ENCODE measurements around the gene DLL3. TPM values are rescaled to one million over a fixed set of nuclear protein-coding genes. Genes with fewer than 3 reads are reported as not detected.

DLL3 gene
- total and polyA plus RNA-seq, 9 of the 15 experiments (the other 6 are each of a cell fraction or from before 2014, with no cell fraction given) = 0.80 to 6.3 (median 1.2) TPM

GRCh38 chr19:39480337-39481228, 18.2 kb upstream of the DLL3 start, which contains the start of gene TIMM50 (continued):
- TF ChIP-seq ELK3 (CRISPR knock-in tag; IDR thresholded peaks at IDR 0.05) (no peak), HDAC2 (IDR thresholded peaks at IDR 0.05) (0 out of 2 replicates have a peak, but pooled peaks have one; percentile 15), RFX7 (CRISPR knock-in tag; IDR thresholded peaks at IDR 0.05) (no peak), SMAD3 (CRISPR knock-in tag; conservative IDR thresholded peaks at IDR 0.05) (no peak), ZNF134 (CRISPR knock-in tag; conservative IDR thresholded peaks at IDR 0.05) (no peak), MYC (IDR thresholded peaks at IDR 0.05; ENCODE audit: low read depth, low read length) (peak; percentile 92), MYC (CRISPR knock-in tag; IDR thresholded peaks at IDR 0.05; ENCODE audit: borderline replicate concordance, low read depth) (peak; percentile 31; the same call in 1 of the 2 replicates), TEAD4 (IDR thresholded peaks at IDR 0.05; ENCODE audit: low read length) (0 out of 2 replicates have a peak, but pooled peaks have one; percentile 6), TEAD4 (CRISPR knock-in tag; IDR thresholded peaks at IDR 0.05; ENCODE audit: borderline replicate concordance) (no peak), ZNF717 (CRISPR knock-in tag; IDR thresholded peaks at IDR 0.05) (no peak), FOXJ2 (tag; IDR thresholded peaks at IDR 0.05) (no peak), ZNF347 (CRISPR knock-in tag; IDR thresholded peaks at IDR 0.05; ENCODE audit: low read depth) (no peak), FOXM1 (IDR thresholded peaks at IDR 0.05; ENCODE audit: low read depth) (no peak), FOXM1 (CRISPR knock-in tag; IDR thresholded peaks at IDR 0.05; ENCODE audit: low read depth) (no peak), ZBTB1 (CRISPR knock-in tag; IDR thresholded peaks at IDR 0.05; ENCODE audit: borderline replicate concordance, low read depth) (no peak)
- TF ChIP-seq, protein P1, sequence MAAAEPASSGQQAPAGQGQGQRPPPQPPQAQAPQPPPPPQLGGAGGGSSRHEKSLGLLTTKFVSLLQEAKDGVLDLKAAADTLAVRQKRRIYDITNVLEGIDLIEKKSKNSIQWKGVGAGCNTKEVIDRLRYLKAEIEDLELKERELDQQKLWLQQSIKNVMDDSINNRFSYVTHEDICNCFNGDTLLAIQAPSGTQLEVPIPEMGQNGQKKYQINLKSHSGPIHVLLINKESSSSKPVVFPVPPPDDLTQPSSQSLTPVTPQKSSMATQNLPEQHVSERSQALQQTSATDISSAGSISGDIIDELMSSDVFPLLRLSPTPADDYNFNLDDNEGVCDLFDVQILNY (CRISPR knock-in tag; IDR thresholded peaks at IDR 0.05) = no peak
- TF ChIP-seq, protein P2, sequence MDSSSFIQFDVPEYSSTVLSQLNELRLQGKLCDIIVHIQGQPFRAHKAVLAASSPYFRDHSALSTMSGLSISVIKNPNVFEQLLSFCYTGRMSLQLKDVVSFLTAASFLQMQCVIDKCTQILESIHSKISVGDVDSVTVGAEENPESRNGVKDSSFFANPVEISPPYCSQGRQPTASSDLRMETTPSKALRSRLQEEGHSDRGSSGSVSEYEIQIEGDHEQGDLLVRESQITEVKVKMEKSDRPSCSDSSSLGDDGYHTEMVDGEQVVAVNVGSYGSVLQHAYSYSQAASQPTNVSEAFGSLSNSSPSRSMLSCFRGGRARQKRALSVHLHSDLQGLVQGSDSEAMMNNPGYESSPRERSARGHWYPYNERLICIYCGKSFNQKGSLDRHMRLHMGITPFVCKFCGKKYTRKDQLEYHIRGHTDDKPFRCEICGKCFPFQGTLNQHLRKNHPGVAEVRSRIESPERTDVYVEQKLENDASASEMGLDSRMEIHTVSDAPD (CRISPR knock-in tag; IDR thresholded peaks at IDR 0.05) = no peak
- TF ChIP-seq, protein P3, sequence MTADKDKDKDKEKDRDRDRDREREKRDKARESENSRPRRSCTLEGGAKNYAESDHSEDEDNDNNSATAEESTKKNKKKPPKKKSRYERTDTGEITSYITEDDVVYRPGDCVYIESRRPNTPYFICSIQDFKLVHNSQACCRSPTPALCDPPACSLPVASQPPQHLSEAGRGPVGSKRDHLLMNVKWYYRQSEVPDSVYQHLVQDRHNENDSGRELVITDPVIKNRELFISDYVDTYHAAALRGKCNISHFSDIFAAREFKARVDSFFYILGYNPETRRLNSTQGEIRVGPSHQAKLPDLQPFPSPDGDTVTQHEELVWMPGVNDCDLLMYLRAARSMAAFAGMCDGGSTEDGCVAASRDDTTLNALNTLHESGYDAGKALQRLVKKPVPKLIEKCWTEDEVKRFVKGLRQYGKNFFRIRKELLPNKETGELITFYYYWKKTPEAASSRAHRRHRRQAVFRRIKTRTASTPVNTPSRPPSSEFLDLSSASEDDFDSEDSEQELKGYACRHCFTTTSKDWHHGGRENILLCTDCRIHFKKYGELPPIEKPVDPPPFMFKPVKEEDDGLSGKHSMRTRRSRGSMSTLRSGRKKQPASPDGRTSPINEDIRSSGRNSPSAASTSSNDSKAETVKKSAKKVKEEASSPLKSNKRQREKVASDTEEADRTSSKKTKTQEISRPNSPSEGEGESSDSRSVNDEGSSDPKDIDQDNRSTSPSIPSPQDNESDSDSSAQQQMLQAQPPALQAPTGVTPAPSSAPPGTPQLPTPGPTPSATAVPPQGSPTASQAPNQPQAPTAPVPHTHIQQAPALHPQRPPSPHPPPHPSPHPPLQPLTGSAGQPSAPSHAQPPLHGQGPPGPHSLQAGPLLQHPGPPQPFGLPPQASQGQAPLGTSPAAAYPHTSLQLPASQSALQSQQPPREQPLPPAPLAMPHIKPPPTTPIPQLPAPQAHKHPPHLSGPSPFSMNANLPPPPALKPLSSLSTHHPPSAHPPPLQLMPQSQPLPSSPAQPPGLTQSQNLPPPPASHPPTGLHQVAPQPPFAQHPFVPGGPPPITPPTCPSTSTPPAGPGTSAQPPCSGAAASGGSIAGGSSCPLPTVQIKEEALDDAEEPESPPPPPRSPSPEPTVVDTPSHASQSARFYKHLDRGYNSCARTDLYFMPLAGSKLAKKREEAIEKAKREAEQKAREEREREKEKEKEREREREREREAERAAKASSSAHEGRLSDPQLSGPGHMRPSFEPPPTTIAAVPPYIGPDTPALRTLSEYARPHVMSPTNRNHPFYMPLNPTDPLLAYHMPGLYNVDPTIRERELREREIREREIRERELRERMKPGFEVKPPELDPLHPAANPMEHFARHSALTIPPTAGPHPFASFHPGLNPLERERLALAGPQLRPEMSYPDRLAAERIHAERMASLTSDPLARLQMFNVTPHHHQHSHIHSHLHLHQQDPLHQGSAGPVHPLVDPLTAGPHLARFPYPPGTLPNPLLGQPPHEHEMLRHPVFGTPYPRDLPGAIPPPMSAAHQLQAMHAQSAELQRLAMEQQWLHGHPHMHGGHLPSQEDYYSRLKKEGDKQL (CRISPR knock-in tag; IDR thresholded peaks at IDR 0.05; ENCODE audit: borderline replicate concordance) = no peak

Data from K562 (cell line).